COLO668 (cell line): ENCODE results near the gene DGKG.

Source experiments
- DNase-seq: peaks from one replicate; lab custom pipeline; 2025; ENCODE audit not compliant: unreplicated experiment; lab: John Stamatoyannopoulos, UW

The DGKG gene

DNA sequence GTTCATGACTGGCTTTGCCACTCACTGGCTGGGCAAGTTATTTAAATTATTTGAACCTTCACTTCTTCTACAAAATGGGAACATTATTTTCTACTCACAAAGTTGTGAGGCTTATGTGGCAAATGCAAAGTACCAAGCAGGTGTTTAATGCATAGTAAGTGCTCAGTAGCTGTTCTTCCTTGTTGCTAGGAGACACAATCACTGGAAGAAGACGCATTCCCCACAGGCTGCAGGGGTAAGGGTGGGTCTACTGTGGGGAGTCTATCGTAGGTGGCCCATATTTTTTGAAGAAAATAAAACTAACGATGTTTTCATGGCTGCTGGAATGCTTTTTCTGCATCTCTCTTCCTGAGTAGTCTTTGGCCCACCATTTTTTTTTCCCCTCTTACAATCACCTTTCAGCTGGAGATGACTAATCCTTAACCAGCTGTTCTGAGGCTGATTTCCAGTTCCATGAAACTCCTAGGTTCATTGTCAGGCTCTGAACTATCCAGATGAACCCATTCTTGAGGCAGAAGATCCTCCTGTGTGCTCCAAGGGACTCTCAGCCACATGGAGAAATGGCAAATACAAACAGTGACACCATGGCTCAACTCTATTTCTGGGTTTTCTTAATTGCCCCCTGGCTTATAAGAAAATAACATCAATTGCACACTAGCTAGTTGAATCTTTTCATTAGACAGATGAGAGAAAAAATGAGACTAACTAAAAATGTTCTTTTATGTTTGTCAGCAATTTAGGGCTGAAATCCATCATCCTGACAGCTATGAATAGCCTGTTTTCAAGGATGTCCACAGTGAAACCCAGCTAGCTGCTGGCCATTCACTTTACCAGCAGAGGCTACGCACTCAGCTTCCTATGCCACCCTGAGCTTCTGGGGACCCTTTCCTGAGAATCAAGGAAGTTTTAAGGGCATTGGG lies 144.9 kb downstream of the DGKG start:
- no peak for DNase-seq

DNA sequence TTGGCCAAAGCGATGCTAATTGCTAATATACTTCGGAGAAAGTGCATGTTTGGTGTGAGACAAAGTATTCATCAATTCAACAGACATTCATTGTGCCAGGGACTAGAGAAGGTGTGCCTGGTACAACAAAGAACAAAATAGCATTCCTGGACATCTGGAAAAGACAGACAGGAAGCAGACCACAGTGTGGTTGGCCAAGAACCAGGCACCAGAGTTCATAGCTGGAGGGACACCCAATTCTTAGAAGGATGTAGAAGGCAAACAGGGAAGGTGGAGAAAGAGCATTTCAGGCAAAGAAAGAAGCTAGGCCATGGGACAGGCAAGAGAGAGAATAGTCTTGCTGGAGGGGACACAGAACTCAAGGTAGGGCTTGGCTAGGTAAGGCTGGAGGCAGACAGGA lies 147.4 kb downstream of the DGKG start:
- no peak for DNase-seq

DNA sequence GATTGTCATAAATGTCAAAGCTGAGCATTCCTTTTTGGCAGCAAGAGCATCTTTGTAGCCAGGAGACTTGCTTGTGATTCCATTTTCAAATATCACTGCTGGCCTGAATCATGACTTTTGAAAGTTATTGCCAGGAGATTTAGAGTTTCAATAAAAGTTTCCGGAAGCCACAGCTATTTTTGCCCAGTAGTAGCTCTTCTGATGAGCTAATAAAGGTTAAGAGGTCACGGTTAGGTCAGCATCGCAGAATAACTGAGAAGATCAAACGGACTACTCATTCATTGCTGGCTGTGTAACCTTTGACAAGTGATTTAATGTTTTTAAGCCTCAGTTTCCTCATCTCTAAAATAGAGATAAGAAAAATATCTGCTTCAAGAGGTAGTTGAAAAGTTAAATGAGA lies 148.1 kb downstream of the DGKG start:
- no peak for DNase-seq

DNA sequence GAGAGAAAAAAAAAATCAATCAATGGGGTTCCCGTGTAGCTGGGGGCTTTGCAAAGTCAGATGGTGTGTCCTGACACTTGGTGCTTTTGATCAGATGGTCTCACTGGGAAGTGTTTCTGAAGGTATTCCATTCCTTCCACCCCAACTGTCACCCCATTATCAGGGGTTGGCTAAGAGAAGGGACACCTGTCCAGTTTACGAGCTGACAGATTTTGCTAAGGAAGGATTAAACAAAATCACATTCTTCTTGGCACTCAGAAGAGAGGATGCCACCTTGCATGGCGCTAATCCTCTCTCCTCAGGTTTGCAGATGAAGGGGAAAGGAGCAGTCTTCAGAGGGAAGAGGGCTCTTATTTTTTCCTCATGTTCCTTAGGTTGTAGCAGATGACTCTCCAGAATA lies 149.4 kb downstream of the DGKG start:
- DNase-seq, result no peak

DNA sequence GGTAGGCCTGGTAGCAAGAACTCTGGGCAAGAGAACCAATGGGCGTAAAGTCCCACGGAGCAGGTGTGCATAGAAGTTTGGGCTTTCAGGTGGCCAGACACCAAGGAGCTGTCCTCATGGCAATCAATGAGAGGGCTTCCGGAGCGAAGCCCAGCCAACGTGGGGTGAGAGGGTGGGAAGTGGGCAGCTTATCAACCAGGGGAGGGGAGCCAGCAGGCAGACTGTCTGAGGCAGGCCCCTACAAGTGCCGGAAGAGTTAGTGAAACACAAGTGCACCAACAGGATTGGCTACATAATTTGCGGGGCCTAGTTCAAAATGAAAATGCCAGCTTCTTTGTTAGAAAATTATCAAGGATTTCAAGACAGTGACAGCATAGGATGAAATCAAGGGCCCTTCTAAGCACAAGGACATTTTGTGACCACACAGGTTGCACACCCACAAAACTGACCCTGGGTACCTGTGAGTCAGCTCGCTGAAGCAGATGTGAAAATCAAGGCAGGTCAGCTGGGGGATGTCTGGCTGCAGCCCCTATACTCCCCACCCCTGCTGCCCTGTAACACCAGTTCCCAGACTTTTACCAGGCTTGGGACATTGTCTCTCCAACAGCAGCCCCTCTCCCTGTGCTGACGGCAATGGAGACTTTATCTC lies 151.1 kb downstream of the DGKG start:
- DNase-seq, result no peak

DNA sequence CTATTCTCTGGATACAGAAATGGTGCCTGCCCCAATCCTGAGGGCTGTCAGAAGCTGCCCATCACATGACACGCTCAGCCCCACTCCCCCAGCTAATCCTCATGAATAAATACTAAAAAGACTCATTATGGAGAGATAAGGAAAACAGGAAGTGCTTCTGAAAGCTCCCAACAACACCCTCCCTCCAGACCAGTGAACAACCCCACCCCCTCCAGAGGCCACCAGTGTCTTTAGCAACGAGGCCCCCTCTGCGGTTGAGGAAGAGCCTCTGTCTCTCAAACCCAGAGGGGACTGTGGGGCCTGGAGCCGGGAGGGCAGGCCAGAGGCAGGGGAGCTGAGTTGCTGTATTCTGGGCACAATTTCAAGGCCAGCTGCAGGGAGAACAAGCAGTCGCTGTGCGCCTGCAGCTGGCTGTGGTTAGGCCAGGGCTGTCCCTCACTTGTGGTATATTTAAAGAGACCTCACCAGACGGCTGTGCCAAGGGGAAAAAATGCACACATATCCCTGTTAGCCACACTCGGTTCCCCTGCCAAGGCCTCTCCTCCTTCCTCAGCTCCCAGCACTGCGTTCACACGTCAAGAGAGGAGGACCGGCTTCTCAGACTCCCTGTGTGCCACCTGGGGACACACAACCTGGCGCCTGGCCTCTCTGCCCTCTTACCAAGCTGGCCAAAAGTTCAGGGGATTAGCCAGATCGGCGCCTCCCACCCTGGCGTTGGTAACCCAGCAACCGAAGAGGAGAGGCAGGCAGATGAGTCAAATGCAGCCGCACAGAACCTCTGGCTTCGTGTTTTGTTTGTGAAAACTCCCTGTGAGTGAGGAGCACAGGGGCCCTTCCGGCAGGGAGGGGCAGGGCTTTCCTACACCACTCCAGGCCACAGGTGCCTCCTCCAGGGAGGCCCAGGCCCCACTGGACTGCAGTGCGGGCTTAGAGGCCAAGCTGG lies 152.0 kb downstream of the DGKG start:
- DNase-seq, result peak; percentile 37

DNA sequence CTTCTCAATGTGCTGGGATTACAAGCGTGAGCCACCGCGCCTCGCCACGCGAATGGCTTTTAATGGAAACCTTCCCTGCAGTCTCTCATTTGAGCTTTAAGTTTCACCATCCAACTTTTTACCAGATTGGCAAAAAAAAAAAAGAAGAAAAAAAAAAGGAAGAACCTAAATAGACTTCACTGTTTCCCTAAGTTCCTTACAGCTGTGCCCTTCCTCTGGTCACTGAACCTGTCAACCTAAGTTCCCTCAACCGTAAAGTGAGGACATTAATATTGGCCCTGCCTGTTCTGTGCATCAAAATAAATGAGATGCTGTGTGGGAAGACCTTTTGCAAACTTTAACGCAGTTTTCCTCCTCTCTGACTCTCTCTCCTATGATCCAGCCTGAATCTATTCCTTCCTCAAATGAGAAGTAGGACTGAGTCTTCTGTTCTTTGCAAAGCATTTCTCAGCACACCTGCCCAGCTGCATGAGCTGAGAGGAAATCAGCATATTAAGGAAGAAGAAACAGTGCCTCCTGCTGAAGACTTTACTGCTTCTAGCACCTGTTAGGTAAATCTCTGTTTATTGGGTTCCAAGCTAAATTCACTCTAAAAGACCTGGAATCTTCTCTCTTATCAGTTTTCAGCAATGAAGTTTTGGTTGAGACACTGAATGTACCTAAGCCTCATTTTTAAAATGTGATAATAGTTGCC lies 153.6 kb downstream of the DGKG start:
- DNase-seq, result no peak

DNA sequence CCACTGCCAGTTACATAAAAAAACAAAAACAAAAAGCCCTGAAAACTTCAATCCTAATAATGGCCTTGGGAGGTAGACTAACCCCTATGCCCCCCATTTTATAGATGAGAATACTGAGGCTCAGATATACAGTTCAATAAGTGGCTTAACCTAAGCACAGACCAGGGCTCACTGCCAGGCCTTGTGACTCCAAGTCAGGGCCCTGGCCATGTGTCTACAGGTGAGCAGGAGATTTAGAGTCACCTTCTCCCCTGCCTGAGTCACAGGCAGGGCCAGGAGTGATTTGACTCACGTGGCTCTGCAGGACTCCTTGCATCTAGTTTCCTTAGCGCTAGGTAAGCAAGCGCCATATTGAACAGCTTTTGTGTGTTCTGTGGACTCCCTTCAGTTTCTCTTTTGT lies 154.5 kb downstream of the DGKG start:
- no peak for DNase-seq

DNA sequence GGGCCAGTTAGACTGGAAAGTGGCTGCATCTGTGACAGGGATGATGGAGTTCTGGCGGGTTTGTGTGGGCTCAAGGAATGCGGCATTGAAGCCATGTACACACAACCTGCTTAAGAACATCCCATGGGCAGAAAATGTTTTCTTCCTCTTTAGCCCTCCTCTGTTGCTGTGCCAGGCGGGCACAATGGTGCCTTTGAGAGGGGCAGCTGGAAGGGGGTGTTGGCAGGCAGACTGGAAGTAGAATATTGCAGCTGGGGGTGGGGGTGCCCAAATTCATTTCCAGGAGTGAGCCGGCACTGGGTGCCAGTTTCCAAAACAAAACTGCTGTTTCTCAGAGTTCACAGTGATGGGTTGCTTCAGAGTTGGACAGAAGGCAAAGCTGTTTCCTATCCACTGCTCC lies 161.3 kb downstream of the DGKG start:
- no peak for DNase-seq

DNA sequence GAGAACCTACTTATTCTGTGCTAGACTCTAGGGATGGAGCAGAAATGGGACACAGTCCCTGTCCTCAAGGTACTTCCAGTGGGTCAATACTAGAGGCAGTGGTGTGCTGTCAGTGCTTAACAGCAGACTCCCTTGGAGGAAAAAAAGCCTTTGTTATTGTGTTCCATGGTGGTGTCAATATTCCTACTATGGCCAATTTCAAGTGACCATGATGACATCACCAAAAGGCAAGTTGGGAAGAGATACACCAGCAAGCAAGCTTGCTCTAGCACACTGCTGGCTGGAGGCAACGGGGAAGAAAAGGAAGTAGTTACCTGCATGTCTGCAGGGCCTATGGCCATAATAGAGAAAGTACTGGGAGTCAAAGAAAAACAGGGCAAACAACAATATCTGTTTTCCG lies 163.6 kb downstream of the DGKG start:
- no peak for DNase-seq

DNA sequence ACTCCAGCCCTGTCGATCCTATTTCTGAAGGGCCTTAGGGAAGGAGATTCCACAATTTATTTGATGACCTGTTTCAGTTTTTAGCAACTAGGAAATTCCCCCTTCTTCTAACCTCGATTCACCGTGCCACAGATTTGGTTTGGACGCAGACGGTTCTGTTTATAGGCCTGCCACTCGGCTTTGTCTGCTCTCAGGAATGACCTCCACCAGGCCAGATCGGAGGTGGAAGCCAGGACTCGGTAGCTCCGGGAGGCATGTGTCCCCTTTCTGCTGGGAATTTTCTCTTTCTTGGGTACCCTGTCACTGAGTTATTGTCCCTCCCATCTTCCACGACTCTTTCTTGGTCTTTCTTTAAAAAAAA lies 167.6 kb downstream of the DGKG start:
- DNase-seq, result no peak

DNA sequence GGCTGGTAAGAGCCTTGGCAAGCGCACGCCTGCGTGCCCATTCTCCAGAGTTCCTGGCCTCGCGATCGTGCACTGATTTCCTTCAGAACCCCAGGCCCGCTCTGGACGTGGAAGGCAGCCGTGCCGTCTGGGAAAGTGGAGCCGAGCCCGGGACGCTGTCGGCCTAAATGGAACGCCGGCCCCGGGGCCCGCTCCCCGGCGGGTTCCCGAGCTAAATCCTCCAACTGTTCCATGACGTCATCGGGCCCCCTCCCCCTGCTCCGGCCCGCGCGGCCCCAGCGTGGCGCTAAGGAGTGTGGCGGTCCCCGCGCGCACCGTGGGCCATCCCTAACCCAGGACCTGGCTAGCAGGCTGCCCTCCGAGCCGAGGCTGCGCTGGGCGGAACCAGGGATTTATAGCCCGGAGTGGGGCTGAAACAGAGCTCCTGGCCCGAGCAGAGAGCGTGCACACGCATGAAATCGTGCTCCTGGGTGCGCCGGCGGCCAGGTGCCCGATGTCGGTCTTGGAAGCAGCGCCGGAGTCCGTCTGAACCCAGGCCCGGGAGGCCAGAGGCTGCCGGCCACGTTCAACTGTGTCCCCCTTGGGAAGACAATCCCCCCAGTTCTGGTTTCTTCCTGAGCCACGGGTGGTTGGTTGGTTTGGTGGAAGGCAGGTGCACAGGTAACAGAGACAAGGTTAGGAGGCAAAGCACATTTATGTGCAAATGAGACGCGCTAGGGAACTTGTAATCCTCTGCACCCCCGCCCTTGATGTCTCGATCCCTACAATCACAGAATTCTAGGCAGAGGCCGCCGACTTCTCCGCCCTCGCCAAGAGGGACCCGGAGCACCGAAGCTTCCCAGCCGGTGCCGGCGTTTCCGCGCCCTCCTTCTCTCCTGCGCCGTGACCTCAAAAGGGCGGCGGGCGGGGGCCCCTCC lies 168.2 kb downstream of the DGKG start:
- no peak for DNase-seq

DNA sequence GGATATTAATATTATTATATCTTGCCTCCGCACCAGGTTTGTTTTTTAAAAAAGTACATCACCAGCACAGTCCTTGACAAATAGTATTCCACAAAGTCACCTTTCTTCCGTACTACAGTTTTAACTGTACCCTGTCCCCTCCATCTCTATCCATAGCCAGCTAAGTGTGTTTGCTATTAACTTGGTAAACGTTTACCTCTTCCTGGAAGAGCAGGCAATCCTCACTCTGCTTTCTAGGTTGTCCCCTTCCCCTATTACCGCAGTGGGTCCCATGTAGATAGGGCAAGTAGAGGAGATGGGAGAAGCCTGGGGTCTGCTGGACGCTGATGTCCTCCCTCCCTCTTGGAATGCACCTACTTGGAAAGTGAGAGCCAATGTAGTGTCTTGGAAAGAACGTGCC lies 169.2 kb downstream of the DGKG start:
- DNase-seq, result no peak

DNA sequence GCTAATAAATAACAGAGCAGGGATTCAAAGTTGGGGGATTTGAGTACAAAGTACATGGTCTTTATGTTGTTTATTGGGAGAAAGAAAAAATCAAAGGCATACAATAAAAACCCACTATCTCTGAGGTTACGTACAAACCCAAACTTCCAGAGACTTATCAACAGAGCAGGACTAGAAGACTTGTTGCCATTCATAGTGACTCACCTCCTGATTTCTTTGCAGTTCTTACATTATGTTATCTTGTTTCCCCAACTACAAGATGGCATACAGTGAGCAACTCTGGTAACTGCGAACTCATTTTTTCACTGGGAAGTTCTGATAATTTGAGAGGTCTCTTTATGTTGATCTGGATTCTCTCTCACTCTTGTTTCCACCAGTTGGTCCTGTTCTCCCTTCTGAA lies 172.5 kb downstream of the DGKG start:
- no peak for DNase-seq

DNA sequence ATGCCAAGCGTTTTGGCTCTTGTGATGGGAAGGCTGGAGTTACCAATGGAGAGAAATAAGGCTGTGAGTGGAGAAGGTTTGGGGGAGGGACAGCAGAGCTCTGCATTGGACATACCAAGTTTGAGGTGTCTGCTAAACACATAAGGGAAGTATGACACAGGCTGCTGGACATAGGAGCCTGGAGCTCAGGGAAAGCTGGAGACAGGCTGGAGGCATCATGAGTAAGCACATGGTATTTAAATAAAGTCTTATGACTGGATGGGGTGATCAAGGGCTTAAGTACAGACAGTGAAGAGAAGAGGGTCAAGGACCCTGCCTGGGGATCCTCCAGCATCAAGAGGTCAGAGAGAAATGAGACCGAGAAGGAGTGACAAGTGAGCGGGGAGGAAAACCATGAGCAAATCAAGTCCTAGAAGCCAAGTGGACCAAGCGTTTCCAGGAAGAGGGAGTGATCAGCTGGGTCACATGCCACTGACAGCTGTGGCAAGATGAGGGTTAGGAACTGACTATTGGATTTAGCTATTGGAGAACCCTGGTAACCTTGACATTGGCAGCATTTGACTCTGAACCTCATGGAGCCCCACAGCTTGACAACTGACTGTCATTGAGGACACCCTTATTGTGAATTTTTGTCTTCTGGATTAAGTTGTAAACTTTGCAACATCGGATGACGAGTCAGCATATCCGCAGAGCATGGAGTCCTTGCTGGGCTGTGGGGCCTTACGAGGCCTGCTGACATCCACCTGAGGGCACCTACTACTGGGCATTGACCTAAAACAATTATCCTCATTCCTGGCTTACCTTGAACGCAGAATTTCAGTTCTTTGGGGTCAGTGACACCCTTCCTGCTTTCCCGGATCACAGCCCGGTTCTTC lies 174.4 kb downstream of the DGKG start:
- no peak for DNase-seq

DNA sequence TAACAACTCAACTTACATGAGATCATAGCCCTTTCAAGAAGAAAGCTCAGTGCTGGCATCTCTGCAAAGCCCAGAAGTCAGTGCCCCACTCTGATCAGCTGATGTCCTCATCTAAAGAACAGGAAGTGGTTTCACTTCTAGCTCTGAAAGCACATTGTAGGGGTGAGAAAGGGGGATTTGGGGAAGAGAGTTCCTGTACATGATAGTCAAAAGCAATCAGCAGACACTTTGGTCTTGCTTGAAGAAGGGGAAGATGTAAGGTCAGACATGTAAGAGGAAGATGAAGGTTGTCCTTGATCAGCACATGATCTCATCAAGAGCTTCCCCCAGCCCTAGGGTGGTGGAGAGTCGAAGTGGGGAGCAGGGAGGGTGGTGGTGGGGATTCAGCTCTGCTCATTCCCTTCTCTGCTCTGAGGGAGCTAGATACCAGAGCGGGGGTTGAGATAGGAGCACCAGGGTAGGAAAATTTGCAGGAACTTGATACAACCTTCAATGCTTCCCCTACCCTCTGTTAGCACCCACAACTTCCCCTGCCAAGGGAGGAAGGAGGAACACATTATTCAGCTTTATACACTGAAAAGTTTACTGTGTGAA lies 176.7 kb downstream of the DGKG start:
- no peak for DNase-seq

DNA sequence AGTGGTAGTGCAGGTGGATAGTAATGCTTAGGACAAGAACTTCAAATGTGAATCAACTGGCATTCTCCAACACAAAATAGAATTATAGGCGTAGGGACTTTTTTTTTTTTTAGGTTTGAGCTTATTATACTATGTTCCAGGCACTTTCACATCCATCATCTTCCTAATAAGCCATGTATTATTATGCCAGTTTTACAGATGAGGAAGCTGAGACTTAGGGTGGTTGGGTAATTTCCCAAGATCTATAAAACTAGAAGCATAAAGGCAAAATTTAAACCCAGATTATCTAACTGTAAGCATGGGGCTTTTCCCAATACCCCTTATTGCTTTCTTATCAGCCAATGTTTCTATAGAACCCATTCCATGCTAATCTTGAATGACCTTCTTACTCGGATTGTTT lies 178.0 kb downstream of the DGKG start:
- DNase-seq, result no peak

DNA sequence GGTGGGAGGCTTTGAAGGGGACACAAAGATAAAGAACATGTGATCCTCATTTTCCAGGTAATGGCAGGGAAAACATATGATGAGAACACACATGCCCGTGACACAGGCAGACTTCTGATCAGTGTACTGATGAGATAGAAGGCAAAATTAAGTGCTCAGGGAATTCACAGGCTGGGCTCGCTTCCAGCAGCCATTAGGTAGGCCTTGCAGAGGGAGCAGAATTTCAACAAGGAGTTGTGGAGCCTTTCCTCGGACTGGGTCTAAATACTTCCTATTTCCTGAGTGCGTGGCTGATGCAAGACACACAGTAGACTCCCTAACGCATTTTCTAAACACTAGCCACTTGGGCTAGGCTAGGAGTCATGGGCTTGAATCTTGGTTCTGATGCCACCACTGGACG lies 179.2 kb downstream of the DGKG start:
- DNase-seq, result no peak

DNA sequence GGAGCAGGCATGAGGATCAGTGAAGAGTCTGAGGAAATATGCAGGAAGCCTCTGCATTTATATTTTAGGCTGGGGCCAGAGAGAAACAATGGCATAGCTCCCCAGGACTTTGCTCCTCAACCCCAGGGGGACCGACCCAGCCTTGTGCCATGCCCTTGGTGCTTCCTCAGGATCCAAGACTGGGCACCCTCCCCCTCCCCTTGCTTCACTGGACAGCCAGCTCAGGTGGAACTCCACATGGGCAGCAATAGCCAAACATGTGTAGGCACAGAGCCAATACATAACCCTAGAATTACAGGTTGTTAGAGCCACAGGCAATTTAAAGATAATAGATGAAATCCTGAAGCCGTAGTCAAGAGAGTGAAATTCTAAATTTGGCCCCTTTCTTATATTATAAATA lies 180.1 kb downstream of the DGKG start:
- no peak for DNase-seq
